Non-pigmented ciliary epithelial cell (primary cell): ENCODE data around the gene NCCRP1.

ENCODE experiments used
- DNase-seq: peaks from one replicate; pipeline ENCODE4 v3.0.0-alpha.2; 2010; ENCODE audit warnings: low read depth

NCCRP1 gene

DNA sequence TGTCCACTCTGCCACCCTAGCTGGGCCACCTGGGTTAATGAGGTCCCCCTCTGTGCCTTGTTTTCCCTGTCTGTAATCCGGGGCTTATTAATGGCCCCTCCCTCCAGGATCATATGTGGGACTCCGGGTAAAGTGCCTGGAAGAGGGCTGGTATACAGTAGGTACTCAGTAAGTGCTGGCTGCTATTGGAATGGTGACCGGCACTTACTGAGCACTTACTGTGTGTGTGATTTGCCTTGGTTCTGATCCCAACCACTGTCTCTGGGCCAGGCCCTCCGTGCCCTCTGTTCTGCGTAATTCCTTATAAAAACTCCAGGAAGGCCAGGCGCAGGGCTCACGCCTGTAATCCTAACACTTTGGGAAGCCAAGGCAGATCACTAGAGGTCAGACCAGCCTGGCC lies 30.9 kb upstream of the NCCRP1 start:
- no peak for DNase-seq

DNA sequence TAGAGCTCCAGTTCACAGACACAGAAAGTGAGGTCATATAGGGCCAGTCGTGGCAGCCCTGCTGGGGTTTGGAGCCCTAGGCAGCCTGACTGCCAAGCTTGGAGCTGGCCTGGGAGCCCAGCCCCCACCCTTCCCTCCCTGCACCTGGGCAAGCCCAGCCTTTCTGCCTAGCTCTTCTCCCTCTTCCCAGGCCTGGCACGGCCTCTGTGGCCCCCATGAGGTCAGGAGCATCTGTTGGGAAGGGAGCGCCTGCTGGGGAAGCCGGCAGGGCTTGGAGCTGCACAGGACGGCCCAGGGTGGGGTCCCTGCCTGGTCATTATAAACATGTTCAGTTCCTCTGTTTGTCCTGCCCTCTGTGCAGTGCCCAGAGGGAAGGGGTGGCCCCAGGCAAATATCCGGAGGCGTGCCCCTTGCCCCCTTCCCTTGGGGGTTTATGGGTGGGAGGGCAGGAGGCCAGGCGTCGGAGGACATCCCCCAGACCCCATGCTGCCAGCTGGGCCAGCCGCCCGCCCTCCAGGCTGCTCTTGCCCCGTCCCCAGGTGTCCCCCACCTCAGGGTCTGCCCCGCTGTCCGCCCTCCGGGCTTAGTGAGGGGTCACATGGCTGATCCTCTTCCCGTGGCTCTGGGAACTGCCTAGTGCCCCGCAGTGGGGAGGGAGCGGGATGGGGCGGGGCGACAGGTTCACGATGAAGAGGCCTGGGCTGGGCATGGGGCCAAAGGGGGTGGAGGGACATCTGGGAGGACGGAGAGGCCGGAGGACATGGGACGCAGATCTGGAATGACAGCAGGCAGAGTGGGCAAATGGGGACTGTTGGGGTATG lies 30.0 kb upstream of the NCCRP1 start:
- no peak for DNase-seq

DNA sequence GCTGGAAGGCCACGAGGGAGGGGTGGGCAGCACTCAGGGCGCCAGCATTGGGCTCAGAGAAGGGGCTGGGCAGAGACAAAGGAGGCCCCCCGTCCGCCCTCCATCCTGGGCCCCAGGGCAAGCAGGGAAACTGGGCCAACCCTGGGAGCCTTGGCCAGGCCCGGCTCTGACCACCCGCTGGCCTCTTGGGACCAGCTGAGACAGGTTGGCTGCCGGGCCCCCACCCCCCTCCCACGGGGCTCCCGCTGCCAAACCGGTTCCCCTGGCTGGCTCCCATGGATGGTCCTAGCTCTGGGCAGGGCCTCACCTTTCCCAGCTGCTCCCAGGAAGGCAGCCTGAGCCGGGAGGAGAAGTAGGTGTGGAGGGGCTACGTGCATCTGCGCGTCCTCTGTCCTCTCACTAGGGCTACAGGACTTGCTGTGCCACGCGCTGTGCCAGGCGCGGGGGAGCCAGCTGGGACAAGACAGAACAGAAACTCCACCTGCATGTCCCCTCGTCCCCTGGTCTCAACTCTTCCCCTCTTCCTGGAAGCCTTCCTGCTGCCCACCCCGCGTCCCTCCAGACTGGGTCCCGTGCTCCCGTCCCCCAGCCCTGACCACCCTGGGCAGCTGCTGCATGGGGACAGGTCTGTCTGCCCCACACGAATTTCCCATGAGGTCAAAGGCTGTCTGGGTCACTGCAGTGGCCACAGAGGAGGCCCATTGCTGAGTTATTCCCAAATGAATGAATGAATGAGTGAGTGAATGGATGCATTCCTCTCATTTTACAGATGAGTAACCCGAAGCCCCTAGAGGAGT lies 29.1 kb upstream of the NCCRP1 start:
- no peak for DNase-seq

DNA sequence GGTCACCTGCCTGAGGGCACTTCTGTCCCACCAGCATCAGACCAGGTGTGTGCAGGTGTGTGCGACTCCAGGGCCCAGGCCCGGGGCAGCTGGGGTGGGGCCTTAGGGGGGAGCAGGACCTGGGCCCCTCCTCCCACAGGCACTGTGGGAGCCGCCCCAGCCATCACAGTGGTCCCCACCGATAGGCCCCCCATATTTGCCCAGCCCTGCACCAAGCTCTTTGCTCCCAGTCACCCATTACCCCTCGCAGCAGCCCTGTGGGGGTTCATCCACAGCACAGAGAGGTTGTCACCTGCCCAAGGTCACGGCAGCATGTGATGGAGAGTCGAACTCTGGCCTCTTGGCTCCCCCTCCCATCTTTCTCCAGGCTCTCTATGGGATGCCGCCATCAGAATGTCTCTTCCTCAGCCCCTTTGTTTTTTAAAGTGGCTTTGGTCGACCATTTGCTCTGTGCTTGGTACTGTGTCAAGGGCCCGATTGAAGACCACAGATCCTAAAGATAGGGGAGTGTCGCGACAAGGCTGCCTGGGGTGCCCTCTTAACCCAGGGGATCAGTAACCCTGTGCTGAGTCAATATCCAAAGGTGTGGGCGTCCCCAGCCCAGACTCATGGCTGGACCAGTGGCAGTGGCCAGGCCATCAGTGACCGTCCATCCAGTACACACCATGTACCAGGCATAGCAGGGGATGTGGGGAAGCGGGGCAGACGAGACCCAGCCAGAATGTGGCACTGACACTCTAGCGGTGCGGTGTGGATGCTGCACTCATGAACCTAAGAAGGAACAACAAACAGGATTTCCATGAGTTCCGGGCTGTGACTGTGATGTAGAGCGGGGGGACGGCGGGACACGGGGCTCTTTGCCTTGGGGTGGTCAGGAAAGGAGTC lies 28.3 kb upstream of the NCCRP1 start:
- no peak for DNase-seq

DNA sequence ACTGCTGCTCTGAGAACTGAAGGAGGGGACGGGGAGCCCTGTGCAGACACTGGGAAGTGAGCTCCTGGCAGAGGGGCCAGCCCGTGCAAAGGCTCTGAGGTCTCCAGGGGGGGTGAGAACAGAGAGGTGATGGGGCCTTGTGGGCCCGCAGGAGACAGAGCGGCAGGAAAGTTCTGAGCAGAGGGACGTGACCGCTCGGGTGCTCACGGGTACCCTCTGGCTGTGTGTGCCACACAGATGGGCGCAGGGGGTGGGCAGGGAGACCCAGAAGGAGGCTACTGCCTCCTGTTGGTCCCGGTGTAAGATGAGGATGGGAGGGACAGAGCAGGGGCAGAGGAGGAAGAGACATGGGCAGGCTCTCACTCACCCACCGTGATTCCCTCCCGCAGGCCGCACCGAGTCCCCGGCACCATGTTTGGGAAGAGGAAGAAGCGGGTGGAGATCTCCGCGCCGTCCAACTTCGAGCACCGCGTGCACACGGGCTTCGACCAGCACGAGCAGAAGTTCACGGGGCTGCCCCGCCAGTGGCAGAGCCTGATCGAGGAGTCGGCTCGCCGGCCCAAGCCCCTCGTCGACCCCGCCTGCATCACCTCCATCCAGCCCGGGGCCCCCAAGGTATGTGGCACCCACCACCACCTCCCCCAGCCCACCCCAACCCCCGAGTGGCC lies 27.5 kb upstream of the NCCRP1 start:
- no peak for DNase-seq

DNA sequence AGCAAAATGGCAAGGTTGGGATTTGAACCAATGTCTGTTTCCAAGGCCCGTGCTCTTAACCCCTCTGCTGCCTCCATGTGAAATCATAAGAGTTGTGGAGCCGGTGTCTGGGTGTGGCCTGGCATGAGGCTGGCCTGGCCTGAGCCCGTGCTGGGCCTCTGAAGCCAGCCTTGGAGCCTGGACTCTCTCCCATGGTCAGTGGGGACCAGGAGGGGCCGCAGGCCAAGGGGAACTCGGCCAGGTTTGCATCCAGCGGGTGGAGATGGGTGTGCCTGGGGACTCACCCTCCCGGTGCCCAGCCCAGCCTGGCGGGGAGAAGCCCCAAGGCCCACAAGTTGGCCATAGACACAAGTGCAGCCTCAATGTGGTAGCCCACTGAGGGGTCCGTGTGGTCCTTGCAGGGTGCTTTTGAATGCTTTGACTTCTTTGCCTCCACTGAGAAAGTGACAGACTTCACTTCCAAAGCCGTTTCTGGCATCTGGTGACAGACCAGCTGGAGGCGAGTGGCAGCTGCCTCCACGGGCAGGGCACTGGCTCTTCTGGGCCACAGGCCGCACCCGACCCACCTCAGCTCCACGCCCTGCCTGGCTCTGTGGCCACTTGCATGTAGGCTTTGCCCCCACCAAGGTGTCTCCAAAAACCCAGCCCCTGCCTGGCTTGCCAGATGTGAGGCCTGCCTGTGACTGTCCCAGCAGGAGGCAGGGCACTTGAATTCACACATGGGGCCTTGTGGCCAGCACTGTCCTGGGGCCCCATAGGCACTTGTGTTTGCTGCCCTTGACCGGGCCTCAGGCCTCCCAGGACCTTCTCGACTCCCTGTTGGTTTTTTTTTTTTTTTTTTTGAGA lies 26.2 kb upstream of the NCCRP1 start:
- no peak for DNase-seq

DNA sequence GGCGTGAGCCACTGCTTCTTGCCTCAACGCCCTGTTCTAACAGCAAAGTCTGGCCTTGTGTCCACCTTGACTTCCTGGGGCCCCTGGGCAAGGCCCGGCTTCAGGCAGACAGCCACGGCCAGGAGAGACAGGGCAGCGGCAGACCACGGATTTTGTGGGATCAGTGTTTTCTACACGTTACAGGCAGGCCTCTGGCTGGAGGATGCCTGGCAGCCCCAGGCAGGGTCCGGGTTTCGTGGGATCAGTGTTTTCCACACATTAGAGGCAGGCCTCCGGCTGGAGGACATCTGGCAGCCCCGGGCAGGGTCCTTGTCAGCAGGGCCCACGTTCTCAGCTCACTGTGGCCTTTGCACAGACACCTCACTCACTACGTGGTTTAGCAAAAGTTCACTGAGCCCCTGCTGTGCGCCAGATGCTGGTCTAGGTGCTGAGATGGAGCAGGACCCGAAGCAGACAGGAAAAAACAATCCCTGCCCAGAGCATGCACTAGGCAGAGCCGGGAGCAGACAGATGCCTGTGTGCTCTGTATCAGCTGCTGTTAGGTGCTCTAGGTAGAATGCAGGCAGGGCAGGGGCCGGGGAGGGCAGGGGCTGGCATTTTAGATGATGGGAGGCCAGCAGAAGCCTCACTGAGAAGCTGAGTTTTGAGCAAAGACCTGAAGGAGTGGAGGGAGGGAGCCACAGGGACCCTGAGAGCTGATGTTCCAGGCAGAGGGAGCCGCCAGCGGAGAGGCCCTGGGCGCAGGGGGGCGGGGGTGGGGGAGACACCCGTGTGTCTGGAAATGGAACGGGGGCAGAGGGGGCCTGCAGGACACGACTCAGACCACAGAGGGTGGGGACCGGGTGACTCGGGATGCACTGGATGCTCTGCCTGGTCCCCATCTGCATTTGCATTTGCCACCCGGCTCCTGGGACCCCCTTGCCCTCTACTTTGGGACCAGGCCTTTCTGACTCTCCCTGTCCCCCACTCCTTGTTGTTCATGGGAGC lies 25.0 kb upstream of the NCCRP1 start:
- DNase-seq = no peak

DNA sequence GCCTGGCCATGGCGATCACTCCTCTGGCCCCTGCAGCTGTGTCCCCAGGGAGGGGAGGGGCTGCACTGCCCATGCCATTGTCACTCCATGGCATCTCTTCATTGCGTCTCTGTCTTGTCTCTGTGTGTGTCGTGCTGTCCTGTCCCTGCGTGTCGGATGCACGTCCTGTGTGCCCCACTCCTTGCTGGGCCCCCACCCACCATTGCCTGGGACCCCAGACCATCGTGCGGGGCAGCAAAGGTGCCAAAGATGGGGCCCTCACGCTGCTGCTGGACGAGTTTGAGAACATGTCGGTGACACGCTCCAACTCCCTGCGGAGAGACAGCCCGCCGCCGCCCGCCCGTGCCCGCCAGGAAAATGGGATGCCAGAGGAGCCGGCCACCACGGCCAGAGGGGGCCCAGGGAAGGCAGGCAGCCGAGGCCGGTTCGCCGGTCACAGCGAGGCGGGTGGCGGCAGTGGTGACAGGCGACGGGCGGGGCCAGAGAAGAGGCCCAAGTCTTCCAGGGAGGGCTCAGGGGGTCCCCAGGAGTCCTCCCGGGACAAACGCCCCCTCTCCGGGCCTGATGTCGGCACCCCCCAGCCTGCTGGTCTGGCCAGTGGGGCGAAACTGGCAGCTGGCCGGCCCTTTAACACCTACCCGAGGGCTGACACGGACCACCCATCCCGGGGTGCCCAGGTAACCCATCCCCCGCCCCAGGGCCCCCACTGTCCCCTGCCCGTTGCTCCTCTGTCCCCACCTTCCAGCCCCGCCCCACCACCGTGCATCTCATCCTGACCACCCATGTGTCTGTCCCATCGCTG lies 23.9 kb upstream of the NCCRP1 start:
- no peak for DNase-seq

DNA sequence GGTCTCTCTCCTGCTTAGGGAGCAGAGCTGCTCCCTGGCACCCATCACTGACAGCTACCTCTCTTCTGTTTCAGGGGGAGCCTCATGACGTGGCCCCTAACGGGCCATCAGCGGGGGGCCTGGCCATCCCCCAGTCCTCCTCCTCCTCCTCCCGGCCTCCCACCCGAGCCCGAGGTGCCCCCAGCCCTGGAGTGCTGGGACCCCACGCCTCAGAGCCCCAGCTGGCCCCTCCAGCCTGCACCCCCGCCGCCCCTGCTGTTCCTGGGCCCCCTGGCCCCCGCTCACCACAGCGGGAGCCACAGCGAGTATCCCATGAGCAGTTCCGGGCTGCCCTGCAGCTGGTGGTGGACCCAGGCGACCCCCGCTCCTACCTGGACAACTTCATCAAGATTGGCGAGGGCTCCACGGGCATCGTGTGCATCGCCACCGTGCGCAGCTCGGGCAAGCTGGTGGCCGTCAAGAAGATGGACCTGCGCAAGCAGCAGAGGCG lies 23.2 kb upstream of the NCCRP1 start:
- no peak for DNase-seq

DNA sequence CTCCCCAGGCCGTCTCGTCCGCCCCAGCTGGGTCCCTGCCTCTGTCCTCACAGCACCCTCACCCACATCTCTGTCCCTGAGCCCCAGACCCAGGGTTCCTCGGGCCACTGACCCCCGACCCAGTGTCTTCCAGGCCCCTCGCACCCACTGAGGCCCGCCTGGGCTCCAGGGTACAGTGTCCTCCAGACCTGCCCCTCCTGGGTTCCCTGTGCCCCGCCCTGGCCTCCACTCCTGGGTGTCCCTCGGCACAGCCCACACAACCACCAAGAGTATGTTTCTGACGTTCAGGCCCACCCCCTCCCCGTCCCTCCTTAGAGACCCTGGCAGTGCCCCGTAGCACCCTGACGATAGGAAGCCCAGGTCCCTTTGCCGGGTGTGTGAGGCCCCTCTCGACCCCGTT lies 22.6 kb upstream of the NCCRP1 start:
- DNase-seq = no peak

DNA sequence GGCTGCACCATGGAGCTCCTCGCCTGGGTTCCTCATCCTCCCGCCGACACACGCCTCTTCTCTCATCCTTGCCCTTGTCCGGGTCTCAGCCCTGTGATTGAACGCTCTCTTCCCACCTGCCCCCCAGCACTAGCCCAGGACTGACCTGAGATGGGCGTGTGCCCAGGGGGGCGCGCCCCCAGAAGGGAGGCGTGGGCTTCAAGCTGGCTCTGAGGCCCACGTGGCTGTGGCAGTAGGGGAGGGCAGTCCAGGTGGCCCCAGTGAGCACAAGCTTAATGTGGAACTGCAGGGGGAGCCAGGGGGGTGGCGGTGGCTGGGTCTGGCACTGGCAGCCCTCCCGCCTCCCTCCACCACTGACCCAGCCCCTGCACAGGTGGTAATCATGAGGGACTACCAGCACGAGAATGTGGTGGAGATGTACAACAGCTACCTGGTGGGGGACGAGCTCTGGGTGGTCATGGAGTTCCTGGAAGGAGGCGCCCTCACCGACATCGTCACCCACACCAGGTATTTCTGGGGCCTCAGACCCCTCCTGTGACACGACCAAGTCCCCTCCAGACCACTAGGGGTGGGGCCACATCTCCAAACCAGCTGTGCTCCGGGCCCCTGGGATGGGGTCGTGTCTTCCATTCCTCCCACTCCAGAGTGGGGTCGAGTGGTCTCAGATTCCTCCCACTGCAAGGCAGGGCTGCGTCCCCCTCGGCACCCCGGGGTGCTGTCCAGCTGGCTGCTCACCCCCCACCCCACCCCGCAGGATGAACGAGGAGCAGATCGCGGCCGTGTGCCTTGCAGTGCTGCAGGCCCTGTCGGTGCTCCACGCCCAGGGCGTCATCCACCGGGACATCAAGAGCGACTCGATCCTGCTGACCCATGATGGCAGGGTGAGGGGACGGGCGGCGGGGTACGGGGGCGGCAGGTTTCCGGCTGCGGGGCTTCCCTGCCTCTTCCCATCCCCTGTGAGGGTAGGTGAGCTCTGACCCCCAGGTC lies 21.9 kb upstream of the NCCRP1 start:
- DNase-seq = no peak

DNA sequence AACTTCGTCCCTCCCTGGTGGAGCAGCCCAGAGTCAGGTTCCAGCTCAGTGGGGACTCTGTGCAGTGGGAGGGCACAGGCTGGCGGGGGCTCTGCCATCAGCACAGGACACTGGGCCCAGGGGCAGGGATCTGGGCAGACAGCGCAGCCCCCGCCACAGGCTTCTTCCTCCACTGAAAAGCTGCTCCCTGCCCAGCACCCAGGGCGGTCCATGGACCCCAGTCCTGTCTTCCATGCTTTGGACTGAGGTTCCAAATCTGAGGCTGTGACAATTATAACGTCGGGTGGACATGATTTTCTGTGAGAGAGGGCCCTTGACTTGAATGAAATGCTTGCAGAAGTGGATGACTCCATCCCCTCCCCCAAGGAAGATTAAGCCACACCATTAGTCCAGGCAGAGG lies 21.2 kb upstream of the NCCRP1 start:
- no peak for DNase-seq

DNA sequence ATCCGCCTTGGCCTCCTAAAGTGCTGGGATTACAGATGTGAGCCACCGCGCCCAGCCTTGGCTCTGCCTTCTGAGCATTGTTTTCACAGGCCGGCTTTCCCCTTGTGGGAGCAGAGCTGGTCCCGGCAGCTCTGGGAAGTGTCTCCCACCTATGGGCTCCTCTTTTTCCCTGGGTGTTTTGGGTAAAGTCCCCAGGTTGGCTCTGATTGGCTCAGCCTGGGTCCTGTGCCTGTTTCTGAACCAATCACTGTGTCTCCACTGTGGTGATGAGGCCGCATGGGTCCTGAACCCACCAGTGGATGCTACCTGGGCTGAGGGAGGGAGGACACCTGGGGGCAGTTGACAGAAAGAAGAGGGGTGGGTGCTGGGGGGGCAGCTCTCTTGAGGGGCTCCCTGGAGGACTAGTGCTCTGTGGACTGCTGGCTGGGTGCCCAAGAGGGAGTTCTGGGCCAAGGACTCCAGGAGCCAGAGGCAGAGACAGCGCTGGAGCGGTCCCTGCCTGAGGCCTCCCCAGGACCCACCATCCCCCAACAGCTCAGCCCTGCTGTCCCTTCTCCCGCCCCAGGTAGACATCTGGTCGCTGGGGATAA lies 19.6 kb upstream of the NCCRP1 start:
- DNase-seq = no peak

DNA sequence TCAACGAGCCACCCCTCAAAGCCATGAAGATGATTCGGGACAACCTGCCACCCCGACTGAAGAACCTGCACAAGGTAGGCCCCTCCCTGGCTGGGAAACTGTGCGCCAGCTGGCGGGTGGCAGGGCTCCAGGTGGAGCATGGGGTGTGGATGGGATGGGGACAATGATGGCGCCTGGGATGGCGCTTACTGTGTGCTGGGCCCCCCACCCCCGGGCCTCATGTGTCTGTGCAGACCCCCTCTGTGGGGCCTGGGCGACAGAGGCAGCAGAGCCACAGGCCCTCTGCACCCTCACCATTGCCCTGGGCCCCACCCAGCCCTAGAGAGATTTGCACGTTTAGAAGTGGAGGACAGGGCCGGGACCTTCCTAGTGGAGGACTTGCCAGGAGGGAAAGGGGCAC lies 19.0 kb upstream of the NCCRP1 start:
- DNase-seq = no peak

DNA sequence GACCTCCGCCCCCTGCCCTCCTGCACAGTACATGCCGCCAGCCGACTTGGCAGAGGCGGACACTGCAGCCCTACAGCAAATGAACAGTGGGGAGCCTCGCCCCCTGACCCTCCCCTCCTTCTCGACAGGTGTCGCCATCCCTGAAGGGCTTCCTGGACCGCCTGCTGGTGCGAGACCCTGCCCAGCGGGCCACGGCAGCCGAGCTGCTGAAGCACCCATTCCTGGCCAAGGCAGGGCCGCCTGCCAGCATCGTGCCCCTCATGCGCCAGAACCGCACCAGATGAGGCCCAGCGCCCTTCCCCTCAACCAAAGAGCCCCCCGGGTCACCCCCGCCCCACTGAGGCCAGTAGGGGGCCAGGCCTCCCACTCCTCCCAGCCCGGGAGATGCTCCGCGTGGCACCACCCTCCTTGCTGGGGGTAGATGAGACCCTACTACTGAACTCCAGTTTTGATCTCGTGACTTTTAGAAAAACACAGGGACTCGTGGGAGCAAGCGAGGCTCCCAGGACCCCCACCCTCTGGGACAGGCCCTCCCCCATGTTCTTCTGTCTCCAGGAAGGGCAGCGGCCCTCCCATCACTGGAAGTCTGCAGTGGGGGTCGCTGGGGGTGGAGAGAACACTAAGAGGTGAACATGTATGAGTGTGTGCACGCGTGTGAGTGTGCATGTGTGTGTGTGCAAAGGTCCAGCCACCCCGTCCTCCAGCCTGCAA lies 18.3 kb upstream of the NCCRP1 start:
- no peak for DNase-seq

DNA sequence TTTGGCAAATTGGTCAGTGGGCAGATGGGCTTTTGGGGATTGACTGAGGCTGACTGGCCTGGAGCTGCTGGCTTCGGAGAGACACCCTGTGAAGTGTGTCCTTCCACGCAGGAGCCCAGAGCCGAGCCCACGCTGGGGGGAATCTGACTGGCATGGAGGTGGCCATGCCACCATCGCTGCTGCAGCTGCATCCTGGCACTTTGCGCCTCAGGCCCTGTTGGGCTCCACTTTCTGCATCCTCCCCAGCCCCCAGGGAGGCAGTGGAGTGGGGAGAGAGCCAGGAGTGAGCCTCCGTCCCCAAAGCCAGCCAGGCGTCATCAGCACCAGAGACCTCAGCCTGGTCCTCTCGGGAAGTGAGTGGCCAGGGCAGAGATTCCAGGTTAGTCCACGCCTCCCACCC lies 17.0 kb upstream of the NCCRP1 start:
- no peak for DNase-seq
